Sigmoid colon (tissue), 7 donors: Measurements from ENCODE around the gene REC8. TPM values are rescaled to one million over a fixed set of nuclear protein-coding genes. Genes with fewer than 3 reads are reported as not detected.

Experiments
- DNase-seq: peaks from one replicate; pipeline ENCODE4 v3.0.0-alpha.2; 2019
- H3K27ac ChIP-seq, 4 donors: fragments of 200-600 bp; sonication (generic); one replicate each; pipeline ENCODE4 v1.5.1; 2016 to 2019; ENCODE audit warnings: mild to moderate bottlenecking in 1 of 4
- H3K27me3 ChIP-seq, 3 donors: fragments of 200-600 bp; sonication (generic); one replicate each; pipeline ENCODE4 v1.5.1; 2019; ENCODE audit warnings: mild to moderate bottlenecking in 1 of 3
- H3K36me3 ChIP-seq, 4 donors: fragments of 200-600 bp; sonication (generic); one replicate each; pipeline ENCODE4 v1.5.1; 2016 to 2019
- H3K4me1 ChIP-seq, 4 donors: fragments of 200-600 bp; sonication (generic); one replicate each; pipeline ENCODE4 v1.5.1; 2017 to 2019
- H3K4me3 ChIP-seq, 4 donors: fragments of 200-600 bp; sonication (generic); one replicate each; pipeline ENCODE4 v1.5.1; 2017 to 2019; ENCODE audit warnings: mild to moderate bottlenecking in 2 of 4, moderate library complexity in 1 of 4
- H3K9me3 ChIP-seq, 4 donors: fragments of 200-600 bp in 3 of 4; sonication (generic) in 3 of 4; one replicate each; pipeline versions ENCODE4 v1.5.1 to v1.6.1; 2013 to 2019
- CTCF ChIP-seq, 4 experiments: fragments of 450-650 bp in 3 of 4; fragments of 200-600 bp in 1 of 4; IDR thresholded peaks; one replicate each; pipeline ENCODE4 v1.5.1; 2016 to 2019; ENCODE audit warnings: antibody characterized with exemption in 4 of 4, mild to moderate bottlenecking in 3 of 4, moderate library complexity in 2 of 4
- EP300 ChIP-seq, 4 donors: sonication (generic); formaldehyde crosslinking; IDR thresholded peaks; one replicate each; pipeline ENCODE4 v1.6.1; 2017; ENCODE audit warnings: antibody characterized with exemption in 4 of 4
- POLR2A ChIP-seq, 2 donors: fragments of 450-650 bp; IDR thresholded peaks; one replicate each; pipeline ENCODE4 v1.6.1; 2016; ENCODE audit warnings: antibody characterized with exemption in 2 of 2, mild to moderate bottlenecking in 2 of 2, moderate library complexity in 2 of 2
- POLR2AphosphoS5 ChIP-seq, 4 donors: sonication (generic); formaldehyde crosslinking; IDR thresholded peaks; one replicate each; pipeline ENCODE4 v1.6.1; 2017; ENCODE audit warnings: antibody characterized with exemption in 4 of 4
- WGBS, 2 donors: extraction: QIAGEN DNeasy Blood & Tissue Kit; methylation state at CpG; one replicate each; pipeline ENCODE4 v1.1.7; 2013; 5-methylcytosine and 5-hydroxymethylcytosine counted together
- intact Hi-C: fragments of 100-400 bp; cut with DNase I; formaldehyde crosslinking; loops from one replicate; pipeline ENCODE4 v1.15.1; 2023
- polyA plus RNA-seq, 3 donors: library from polyadenylated mRNA; stranded (reverse); fragments of 200-250 nt; gene quantifications; one replicate each; pipeline ENCODE4 v1.2.3, GENCODE V29; 2013
- total RNA-seq, 4 donors: library from RNA; depleted of rRNA; stranded (reverse); fragments of >200 nt; gene quantifications; one replicate each; pipeline ENCODE4 v1.1.0, GENCODE V29; 2016
- donor health status: healthy with polysubstance abuse.
- donor health status: Bipolar disorder and iron deficiency.
- donor health status: healthy.

REC8 gene
- total and polyA plus RNA-seq, 7 donors: 1.8 to 24.1 (median 6.4) TPM

GRCh38 chr14:24172871-24173281 lies 996 bp downstream of the REC8 start:
- Histone ChIP-seq H3K9me3 (no peaks in the 10 kb centered on the region), H3K27ac (peak overlapping the region in 3 of 4 donors; percentile 62 to 70 (median 70)), H3K36me3 (peaks cover 0 to 12% (median 6%) of the 10 kb centered on the region in 4 donors), H3K4me1 (peaks cover 0 to 20% (median 16%) of the 10 kb centered on the region in 4 donors), H3K4me3 (peak overlapping the region in 2 of 4 donors; percentile 53 to 56), H3K27me3 (no peaks in the 10 kb centered on the region)
- TF ChIP-seq CTCF (IDR thresholded peaks at IDR 0.05) (no peak), POLR2AphosphoS5 (IDR thresholded peaks at IDR 0.05) (no peak), POLR2A (IDR thresholded peaks at IDR 0.05) (no peak), EP300 (IDR thresholded peaks at IDR 0.05) (no peak)
- no peak for DNase-seq
- 80 to 93% methylated on average over 20 of the region's 20 CpGs for WGBS, 2 donors
- intact Hi-C loops: no loop called here

- Histone ChIP-seq H3K27me3 (no peaks in the 10 kb centered on the region), H3K4me1 (peaks cover 0 to 34% (median 31%) of the 10 kb centered on the region in 4 donors), H3K4me3 (no peak overlapping the region), H3K36me3 (peaks cover 4 to 32% (median 7%) of the 10 kb centered on the region in 4 donors), H3K9me3 (no peaks in the 10 kb centered on the region), H3K27ac (no peak overlapping the region)
- no peak for TF ChIP-seq EP300 (IDR thresholded peaks at IDR 0.05)
- no peak for TF ChIP-seq POLR2AphosphoS5 (IDR thresholded peaks at IDR 0.05)
- TF ChIP-seq CTCF (IDR thresholded peaks at IDR 0.05): no peak
- no peak for TF ChIP-seq POLR2A (IDR thresholded peaks at IDR 0.05)
- WGBS, 2 donors: 95 to 97% methylated on average over 5 of the region's 5 CpGs
- no peak for DNase-seq
- intact Hi-C loops: no loop called here
Measured at GRCh38 chr14:24176599-24176998, 4.7 kb downstream of the REC8 start.

GRCh38 chr14:24177041-24177825 lies 5.4 kb downstream of the REC8 start:
- no peak overlapping the region for H3K27ac ChIP-seq
- no peaks in the 10 kb centered on the region for H3K9me3 ChIP-seq
- intact Hi-C loops: no loop called here
- TF ChIP-seq EP300 (IDR thresholded peaks at IDR 0.05): no peak
- no peak for TF ChIP-seq CTCF (IDR thresholded peaks at IDR 0.05)
- no peak for TF ChIP-seq POLR2A (IDR thresholded peaks at IDR 0.05)
- TF ChIP-seq POLR2AphosphoS5 (IDR thresholded peaks at IDR 0.05): no peak
- DNase-seq: no peak
- H3K36me3 ChIP-seq: peaks cover 4 to 37% (median 8%) of the 10 kb centered on the region in 4 donors
- no peaks in the 10 kb centered on the region for H3K27me3 ChIP-seq
- H3K4me1 ChIP-seq: peaks cover 0 to 29% (median 26%) of the 10 kb centered on the region in 4 donors
- 91% methylated on average over 12 of the region's 12 CpGs for WGBS, 2 donors
- no peak overlapping the region for H3K4me3 ChIP-seq

GRCh38 chr14:24177891-24178290 lies 6.0 kb downstream of the REC8 start:
- intact Hi-C loops: no loop called here
- TF ChIP-seq POLR2AphosphoS5 (IDR thresholded peaks at IDR 0.05) (no peak), EP300 (IDR thresholded peaks at IDR 0.05) (no peak), CTCF (IDR thresholded peaks at IDR 0.05) (no peak), POLR2A (IDR thresholded peaks at IDR 0.05) (no peak)
- no peaks in the 10 kb centered on the region for H3K27me3 ChIP-seq

More at GRCh38 chr14:24177891-24178290, 6.0 kb downstream of the REC8 start:
- peaks cover 5 to 44% (median 11%) of the 10 kb centered on the region in 4 donors for H3K36me3 ChIP-seq
- WGBS, 2 donors: 95 to 96% methylated on average over 14 of the region's 14 CpGs
- H3K4me1 ChIP-seq: peaks cover 0 to 23% (median 19%) of the 10 kb centered on the region in 4 donors
- H3K4me3 ChIP-seq: no peak overlapping the region
- DNase-seq: no peak
- peak overlapping the region in 2 of 4 donors; percentile 88 to 93 for H3K27ac ChIP-seq
- H3K9me3 ChIP-seq: no peaks in the 10 kb centered on the region
